ENCODE results near the gene DPYD. TPM values are rescaled to one million over a fixed set of nuclear protein-coding genes. Genes with fewer than 3 reads are reported as not detected.

Gene DPYD
- total and polyA plus RNA-seq, 10 of the 15 experiments (the other 5 are each of a cell fraction or from before 2014, with no cell fraction given) = 5.7 to 23.8 (median 10.2) TPM

DNA sequence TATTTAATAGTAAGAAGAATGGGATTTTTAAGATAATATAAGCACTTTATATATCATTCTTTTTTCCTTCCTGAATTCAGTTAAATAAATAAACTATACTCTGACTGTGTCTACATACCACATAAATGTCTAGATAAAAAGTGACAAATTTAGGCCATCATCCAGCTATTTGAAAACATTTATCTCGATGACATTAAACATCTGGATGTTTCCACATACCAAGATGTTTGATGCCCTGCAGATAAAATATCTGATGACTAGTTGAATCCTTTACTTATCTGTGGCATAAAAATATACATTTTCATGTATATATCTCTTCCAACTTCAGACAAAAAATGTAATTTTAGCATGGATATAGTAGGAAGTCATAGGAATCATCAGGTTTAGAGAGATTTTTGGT, 348.3 kb downstream of the DPYD start (continued):
- TF ChIP-seq PAX8 (IDR thresholded peaks at IDR 0.05) (no peak), TAF1 (IDR thresholded peaks at IDR 0.05; ENCODE audit: borderline replicate concordance, low read depth, low read length) (no peak), BRCA1 (IDR thresholded peaks at IDR 0.05; ENCODE audit: low read depth, low read length) (no peak), CHD1 (IDR thresholded peaks at IDR 0.05; ENCODE audit: low read depth, low read length) (no peak)
- TF ChIP-seq, protein P1, sequence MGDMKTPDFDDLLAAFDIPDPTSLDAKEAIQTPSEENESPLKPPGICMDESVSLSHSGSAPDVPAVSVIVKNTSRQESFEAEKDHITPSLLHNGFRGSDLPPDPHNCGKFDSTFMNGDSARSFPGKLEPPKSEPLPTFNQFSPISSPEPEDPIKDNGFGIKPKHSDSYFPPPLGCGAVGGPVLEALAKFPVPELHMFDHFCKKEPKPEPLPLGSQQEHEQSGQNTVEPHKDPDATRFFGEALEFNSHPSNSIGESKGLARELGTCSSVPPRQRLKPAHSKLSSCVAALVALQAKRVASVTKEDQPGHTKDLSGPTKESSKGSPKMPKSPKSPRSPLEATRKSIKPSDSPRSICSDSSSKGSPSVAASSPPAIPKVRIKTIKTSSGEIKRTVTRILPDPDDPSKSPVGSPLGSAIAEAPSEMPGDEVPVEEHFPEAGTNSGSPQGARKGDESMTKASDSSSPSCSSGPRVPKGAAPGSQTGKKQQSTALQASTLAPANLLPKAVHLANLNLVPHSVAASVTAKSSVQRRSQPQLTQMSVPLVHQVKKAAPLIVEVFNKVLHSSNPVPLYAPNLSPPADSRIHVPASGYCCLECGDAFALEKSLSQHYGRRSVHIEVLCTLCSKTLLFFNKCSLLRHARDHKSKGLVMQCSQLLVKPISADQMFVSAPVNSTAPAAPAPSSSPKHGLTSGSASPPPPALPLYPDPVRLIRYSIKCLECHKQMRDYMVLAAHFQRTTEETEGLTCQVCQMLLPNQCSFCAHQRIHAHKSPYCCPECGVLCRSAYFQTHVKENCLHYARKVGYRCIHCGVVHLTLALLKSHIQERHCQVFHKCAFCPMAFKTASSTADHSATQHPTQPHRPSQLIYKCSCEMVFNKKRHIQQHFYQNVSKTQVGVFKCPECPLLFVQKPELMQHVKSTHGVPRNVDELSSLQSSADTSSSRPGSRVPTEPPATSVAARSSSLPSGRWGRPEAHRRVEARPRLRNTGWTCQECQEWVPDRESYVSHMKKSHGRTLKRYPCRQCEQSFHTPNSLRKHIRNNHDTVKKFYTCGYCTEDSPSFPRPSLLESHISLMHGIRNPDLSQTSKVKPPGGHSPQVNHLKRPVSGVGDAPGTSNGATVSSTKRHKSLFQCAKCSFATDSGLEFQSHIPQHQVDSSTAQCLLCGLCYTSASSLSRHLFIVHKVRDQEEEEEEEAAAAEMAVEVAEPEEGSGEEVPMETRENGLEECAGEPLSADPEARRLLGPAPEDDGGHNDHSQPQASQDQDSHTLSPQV (IDR thresholded peaks at IDR 0.05) = no peak

DNA sequence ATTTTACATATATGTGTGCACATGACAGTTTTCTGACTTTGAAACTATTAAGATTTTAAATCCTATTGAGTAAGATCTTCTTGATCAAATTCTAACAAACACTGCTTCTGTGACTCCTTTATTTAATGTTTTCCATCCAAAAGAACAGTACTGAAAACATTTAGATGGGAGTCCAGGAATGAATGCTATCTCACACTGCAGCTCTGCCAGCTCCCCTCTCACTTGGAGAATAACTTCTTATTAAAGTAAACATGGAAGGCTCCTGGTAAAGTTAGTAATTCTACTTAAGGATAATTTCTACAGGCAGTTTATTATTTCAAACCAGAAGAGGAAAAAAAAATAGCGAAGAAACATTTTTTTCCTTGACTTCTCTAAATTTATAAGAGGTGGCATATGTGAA, 349.1 kb downstream of the DPYD start:
- CTCF ChIA-PET = no interaction called here
- TF ChIP-seq TCF7 (IDR thresholded peaks at IDR 0.05; ENCODE audit: borderline replicate concordance) = no peak
- TF ChIP-seq TAF1 (IDR thresholded peaks at IDR 0.05; ENCODE audit: borderline replicate concordance, low read depth, low read length) = no peak
- no peak for TF ChIP-seq RBBP5 (conservative IDR thresholded peaks at IDR 0.05)
- TF ChIP-seq, protein P2, sequence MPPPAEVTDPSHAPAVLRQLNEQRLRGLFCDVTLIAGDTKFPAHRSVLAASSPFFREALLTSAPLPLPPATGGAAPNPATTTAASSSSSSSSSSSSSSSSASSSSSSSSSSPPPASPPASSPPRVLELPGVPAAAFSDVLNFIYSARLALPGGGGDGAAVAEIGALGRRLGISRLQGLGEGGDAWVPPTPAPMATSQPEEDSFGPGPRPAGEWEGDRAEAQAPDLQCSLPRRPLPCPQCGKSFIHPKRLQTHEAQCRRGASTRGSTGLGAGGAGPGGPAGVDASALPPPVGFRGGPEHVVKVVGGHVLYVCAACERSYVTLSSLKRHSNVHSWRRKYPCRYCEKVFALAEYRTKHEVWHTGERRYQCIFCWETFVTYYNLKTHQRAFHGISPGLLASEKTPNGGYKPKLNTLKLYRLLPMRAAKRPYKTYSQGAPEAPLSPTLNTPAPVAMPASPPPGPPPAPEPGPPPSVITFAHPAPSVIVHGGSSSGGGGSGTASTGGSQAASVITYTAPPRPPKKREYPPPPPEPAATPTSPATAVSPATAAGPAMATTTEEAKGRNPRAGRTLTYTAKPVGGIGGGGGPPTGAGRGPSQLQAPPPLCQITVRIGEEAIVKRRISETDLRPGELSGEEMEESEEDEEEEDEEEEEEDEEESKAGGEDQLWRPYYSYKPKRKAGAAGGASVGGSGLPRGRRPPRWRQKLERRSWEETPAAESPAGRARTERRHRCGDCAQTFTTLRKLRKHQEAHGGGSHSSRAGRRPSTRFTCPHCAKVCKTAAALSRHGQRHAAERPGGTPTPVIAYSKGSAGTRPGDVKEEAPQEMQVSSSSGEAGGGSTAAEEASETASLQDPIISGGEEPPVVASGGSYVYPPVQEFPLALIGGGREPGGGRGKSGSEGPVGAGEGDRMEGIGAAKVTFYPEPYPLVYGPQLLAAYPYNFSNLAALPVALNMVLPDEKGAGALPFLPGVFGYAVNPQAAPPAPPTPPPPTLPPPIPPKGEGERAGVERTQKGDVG (CRISPR knock-in tag; IDR thresholded peaks at IDR 0.05) = no peak
- no peak for TF ChIP-seq GABPA (IDR thresholded peaks at IDR 0.05; ENCODE audit: low read depth)
- TF ChIP-seq, protein P3, sequence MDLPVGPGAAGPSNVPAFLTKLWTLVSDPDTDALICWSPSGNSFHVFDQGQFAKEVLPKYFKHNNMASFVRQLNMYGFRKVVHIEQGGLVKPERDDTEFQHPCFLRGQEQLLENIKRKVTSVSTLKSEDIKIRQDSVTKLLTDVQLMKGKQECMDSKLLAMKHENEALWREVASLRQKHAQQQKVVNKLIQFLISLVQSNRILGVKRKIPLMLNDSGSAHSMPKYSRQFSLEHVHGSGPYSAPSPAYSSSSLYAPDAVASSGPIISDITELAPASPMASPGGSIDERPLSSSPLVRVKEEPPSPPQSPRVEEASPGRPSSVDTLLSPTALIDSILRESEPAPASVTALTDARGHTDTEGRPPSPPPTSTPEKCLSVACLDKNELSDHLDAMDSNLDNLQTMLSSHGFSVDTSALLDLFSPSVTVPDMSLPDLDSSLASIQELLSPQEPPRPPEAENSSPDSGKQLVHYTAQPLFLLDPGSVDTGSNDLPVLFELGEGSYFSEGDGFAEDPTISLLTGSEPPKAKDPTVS (IDR thresholded peaks at IDR 0.05; ENCODE audit: low read depth, low read length) = no peak
- TF ChIP-seq, protein P4, sequence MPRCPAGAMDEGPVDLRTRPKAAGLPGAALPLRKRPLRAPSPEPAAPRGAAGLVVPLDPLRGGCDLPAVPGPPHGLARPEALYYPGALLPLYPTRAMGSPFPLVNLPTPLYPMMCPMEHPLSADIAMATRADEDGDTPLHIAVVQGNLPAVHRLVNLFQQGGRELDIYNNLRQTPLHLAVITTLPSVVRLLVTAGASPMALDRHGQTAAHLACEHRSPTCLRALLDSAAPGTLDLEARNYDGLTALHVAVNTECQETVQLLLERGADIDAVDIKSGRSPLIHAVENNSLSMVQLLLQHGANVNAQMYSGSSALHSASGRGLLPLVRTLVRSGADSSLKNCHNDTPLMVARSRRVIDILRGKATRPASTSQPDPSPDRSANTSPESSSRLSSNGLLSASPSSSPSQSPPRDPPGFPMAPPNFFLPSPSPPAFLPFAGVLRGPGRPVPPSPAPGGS (IDR thresholded peaks at IDR 0.05; ENCODE audit: borderline replicate concordance, insufficient read depth, low read depth, low read length, poor library complexity, severe bottlenecking) = no peak
- no peak for TF ChIP-seq POLR2AphosphoS2 (IDR thresholded peaks at IDR 0.05; ENCODE audit: low read depth, low read length)
- TF ChIP-seq CHD4 (IDR thresholded peaks at IDR 0.05) = no peak
- no peak for TF ChIP-seq ZNF622 (IDR thresholded peaks at IDR 0.05)

More for the DNA sequence above, 349.1 kb downstream of the DPYD start:
- H3K27me3 ChIP-seq (replicated peaks in 1 of 2; ENCODE audit: control insufficient read depth in 2 of 2, insufficient read depth in 2 of 2, low read length in 1 of 2) = no peaks in the 10 kb centered on the region
- ChIA-PET POLR2A (no interaction called here), RAD21 (ENCODE audit: unreplicated experiment) (no interaction called here), SMC1A (ENCODE audit: uncharacterized antibody, unreplicated experiment) (no interaction called here)
- 50% methylated on average over 1 of the region's 1 CpG for WGBS (ENCODE audit: insufficient coverage, insufficient replicate concordance, low lambda C conversion rate, missing lambda C conversion rate)
- H3K4me2 ChIP-seq (ENCODE audit: control insufficient read depth, insufficient read depth) = no peak overlapping the region
- H3K79me2 ChIP-seq (ENCODE audit: control insufficient read depth, insufficient read depth, low read length) = no peaks in the 10 kb centered on the region
- H3K4me1 ChIP-seq (ENCODE audit: control insufficient read depth, insufficient read depth, low read length) = no peaks in the 10 kb centered on the region
- H3K27ac ChIP-seq (ENCODE audit: control insufficient read depth, insufficient read depth) = no peak overlapping the region
- DNase-seq (ENCODE audit: low read depth, low spot score) (no peak), FAIRE-seq (no peak), ATAC-seq (no peak)
- no TSS peak for BruUV-seq (replicated peaks)
- no peak overlapping the region for H2AFZ ChIP-seq (ENCODE audit: control insufficient read depth, low read depth, low read length)
- intact Hi-C loops (cut with micrococcal nuclease; ENCODE audit: unreplicated experiment) = no loop called here
- no peaks in the 10 kb centered on the region for H4K20me1 ChIP-seq (ENCODE audit: control insufficient read depth, insufficient read depth)
- no peaks in the 10 kb centered on the region for H3K9me3 ChIP-seq (replicated peaks; ENCODE audit: control insufficient read depth, insufficient read depth, low read length)
- no peaks in the 10 kb centered on the region; a peak in 1 of 4 replicates for H3K36me3 ChIP-seq (ENCODE audit: control insufficient read depth in 2 of 2, insufficient read depth in 2 of 2, low read length in 1 of 2)
- H3K4me3 ChIP-seq = no peak overlapping the region
- in situ Hi-C loops (cut with MboI) = no loop called here
- H3K9ac ChIP-seq (ENCODE audit: control insufficient read depth, insufficient read depth, low read length) = no peak overlapping the region

Data from GM12878 (cell line).